ENCODE measurements around the gene EHD3.

The EHD3 gene

DNA sequence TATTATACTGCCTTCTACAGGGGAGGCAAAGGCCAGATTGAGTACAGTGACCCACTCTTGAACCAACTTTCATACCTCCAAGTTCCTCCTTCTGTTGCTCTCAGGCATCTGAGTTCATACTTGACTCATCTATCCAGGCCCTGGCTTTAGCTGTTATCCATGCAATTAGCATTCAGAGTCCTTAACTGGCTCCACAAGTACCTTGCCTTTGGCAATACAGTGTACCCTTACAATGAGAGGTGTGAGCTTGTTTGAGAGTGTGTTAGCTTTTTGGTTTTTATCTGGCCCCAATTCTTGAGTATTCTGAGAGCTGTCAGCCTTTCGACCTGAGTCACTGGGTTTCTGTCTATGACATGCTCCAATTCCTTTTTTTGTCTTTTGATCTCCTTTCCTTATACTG lies 60.2 kb downstream of the EHD3 start:
- Histone ChIP-seq H3K36me3 (replicated peaks) (no peaks in the 10 kb centered on the region), H3K27ac (no peak overlapping the region), H3K27me3 (replicated peaks) (no peaks in the 10 kb centered on the region), H3K4me3 (ENCODE audit: low read depth, low read length) (no peak overlapping the region)
- TF ChIP-seq, protein P1, sequence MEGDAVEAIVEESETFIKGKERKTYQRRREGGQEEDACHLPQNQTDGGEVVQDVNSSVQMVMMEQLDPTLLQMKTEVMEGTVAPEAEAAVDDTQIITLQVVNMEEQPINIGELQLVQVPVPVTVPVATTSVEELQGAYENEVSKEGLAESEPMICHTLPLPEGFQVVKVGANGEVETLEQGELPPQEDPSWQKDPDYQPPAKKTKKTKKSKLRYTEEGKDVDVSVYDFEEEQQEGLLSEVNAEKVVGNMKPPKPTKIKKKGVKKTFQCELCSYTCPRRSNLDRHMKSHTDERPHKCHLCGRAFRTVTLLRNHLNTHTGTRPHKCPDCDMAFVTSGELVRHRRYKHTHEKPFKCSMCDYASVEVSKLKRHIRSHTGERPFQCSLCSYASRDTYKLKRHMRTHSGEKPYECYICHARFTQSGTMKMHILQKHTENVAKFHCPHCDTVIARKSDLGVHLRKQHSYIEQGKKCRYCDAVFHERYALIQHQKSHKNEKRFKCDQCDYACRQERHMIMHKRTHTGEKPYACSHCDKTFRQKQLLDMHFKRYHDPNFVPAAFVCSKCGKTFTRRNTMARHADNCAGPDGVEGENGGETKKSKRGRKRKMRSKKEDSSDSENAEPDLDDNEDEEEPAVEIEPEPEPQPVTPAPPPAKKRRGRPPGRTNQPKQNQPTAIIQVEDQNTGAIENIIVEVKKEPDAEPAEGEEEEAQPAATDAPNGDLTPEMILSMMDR (IDR thresholded peaks at IDR 0.05; ENCODE audit: low read depth, low read length, missing control alignments) = no peak
- DNase-seq = no peak
- in situ Hi-C loops (cut with HindIII; ENCODE audit: low pct_ligation_motif_present, low sequenced_read_pairs) = no loop called here

DNA sequence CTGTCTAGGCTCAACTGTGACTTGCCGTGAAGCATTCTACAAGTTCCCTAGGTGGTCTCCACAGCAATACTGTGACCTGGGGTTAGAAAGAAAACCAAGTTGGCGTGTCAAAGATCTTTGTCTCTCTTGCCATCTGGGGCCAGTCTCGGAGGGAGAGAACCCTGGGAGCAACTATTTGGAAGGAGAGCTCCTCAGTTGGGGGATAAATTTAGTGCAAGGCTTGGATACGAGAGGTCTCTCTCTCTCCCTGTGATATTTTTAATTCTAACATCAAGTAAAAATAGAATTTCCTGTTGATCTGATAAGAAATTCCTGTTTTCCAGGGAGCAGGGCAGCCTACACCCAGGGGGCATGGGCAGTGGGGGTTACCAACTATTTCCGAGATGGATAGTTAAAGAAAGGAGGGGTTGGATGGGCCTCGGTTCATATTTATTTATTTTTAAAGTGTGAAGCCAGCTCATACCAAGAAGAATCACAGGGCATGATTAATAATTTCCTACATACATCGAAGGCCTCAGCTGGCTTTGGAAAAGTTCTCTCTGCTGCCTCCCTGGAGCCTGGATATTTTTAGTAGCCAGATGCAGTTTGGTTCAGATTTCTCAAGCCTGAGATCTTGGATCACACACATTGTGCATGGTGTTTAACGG lies 62.8 kb downstream of the EHD3 start:
- Histone ChIP-seq H3K36me3 (replicated peaks) (no peaks in the 10 kb centered on the region), H3K27ac (no peak overlapping the region), H3K4me3 (ENCODE audit: low read depth, low read length) (no peak overlapping the region), H3K27me3 (replicated peaks) (no peaks in the 10 kb centered on the region)
- in situ Hi-C loops (cut with HindIII; ENCODE audit: low pct_ligation_motif_present, low sequenced_read_pairs) = no loop called here
- peak; percentile 9 for DNase-seq
- TF ChIP-seq, protein P1 (IDR thresholded peaks at IDR 0.05; ENCODE audit: low read depth, low read length, missing control alignments) = no peak

DNA sequence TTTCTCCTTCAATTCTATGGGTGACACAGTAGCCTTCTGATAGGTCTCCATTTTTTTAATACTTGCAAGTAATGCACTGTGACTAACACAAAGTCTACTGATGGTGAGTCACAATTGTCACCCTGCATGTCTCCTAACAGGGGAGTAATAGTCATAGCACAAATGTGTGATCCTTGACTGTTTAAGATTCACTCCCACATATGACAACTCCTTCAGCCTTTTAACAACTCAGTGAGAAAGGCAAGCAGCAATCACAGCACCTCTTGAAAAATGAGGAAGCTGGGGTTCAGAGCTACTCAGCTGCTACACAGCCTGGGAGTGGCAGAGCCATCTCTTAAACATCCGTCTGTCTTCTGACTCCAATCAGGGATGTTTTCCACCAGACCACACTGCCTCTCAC lies 63.8 kb downstream of the EHD3 start:
- in situ Hi-C loops (cut with HindIII; ENCODE audit: low pct_ligation_motif_present, low sequenced_read_pairs) = no loop called here
- Histone ChIP-seq H3K27me3 (replicated peaks) (no peaks in the 10 kb centered on the region), H3K27ac (no peak overlapping the region), H3K4me3 (ENCODE audit: low read depth, low read length) (no peak overlapping the region), H3K36me3 (replicated peaks) (no peaks in the 10 kb centered on the region)
- DNase-seq = peak; percentile 47
- TF ChIP-seq, protein P1 (IDR thresholded peaks at IDR 0.05; ENCODE audit: low read depth, low read length, missing control alignments) = no peak

DNA sequence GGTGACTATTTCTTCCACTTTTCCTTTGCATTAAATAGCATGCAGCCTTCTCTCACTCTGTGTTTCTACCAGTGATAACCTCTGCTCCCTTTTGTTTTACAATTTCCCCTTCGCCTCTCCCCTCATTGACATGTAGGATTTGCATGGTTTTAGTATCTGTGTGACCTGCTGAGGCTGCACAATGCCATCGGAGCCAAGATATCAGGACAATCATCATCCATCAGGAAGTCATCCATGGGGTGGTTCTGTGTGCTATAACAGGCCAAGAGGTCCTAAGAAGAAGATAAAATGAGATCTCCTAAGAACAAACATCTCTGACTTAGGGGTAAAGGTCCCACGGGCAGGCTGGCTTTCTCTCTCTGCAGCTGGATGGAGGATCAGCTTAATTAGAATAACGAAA lies 65.6 kb downstream of the EHD3 start:
- H3K27ac ChIP-seq = no peak overlapping the region
- H3K27me3 ChIP-seq (replicated peaks) = no peaks in the 10 kb centered on the region
- H3K4me3 ChIP-seq (ENCODE audit: low read depth, low read length) = no peak overlapping the region
- no peak for DNase-seq
- TF ChIP-seq, protein P1 (IDR thresholded peaks at IDR 0.05; ENCODE audit: low read depth, low read length, missing control alignments) = no peak
- H3K36me3 ChIP-seq (replicated peaks) = no peaks in the 10 kb centered on the region
- in situ Hi-C loops (cut with HindIII; ENCODE audit: low pct_ligation_motif_present, low sequenced_read_pairs) = no loop called here

DNA sequence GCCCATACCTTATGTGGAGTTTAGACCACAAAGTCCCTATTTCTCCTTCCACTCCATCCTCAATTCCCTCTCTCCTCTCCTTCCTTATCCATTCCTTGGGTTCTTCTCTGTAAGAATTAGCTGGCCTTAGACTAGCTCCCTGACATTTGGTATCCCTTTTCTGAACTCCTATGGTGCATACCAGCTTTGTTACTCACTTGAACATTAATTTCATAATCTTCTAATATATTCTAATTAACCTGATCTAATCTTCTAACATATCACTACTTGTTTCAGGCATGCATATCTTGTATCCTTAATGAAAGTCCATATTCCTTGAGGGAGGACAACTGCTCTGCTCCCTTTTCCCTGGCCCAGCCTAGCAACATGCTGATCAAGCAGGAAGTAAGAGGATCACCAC lies 66.4 kb downstream of the EHD3 start:
- no peak for DNase-seq
- TF ChIP-seq, protein P1 (IDR thresholded peaks at IDR 0.05; ENCODE audit: low read depth, low read length, missing control alignments) = no peak
- Histone ChIP-seq H3K4me3 (ENCODE audit: low read depth, low read length) (no peak overlapping the region), H3K36me3 (replicated peaks) (no peaks in the 10 kb centered on the region), H3K27ac (no peak overlapping the region), H3K27me3 (replicated peaks) (no peaks in the 10 kb centered on the region)
- in situ Hi-C loops (cut with HindIII; ENCODE audit: low pct_ligation_motif_present, low sequenced_read_pairs) = no loop called here

DNA sequence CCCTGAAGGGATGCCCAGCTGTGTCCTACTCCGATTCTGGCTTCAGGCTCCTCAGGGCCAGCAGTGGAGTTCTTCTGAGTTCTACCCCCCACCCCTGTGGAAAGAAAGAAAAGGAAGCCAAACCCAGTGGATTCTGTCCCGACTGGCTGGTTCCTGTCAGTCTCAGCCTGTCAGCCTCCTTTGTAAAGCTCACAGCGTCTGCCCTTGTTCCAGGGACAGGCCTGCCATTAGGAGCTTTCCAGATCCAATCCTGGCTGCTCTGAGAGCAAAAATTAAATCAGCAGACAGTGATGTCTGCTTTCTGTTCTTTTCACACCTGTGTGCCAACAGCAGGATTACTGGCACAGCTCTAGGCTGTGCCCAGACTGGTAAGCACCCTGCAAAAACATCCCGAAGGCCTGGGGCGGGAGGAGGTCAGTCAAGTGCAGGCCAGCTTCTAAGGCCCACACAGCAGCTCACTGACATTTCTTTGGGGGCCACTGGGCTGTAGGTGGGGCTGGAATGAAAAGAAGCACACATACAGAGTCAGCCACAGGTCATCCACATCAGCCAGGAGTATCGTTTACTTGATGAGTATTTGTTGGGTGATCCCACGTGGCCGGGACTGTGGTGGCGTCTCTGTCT lies 69.1 kb downstream of the EHD3 start:
- DNase-seq = no peak
- TF ChIP-seq, protein P1 (IDR thresholded peaks at IDR 0.05; ENCODE audit: low read depth, low read length, missing control alignments) = no peak
- Histone ChIP-seq H3K36me3 (replicated peaks) (no peaks in the 10 kb centered on the region), H3K27ac (no peak overlapping the region), H3K27me3 (replicated peaks) (no peaks in the 10 kb centered on the region), H3K4me3 (ENCODE audit: low read depth, low read length) (no peak overlapping the region)
- in situ Hi-C loops (cut with HindIII; ENCODE audit: low pct_ligation_motif_present, low sequenced_read_pairs) = no loop called here

Measured in brain microvascular endothelial cell (primary cell).